D721Med (cell line): Measurements from ENCODE around the gene VPS25.
"Not testable (repeated sequence)": the region's sequence is repeated elsewhere in the genome, so short reads cannot be mapped to it uniquely, and the experiment has no call there.

Experiments used
- DNase-seq: peaks from one replicate; pipeline ENCODE4 v3.0.0; 2011; ENCODE audit warnings: low spot score; ENCODE audit not compliant: insufficient read length
- FAIRE-seq: peaks from 2 replicates; lab custom pipeline; 2011; peaks lifted over from hg19 to GRCh38; lab: Jason Lieb, UNC
- CTCF ChIP-seq: IDR thresholded peaks from 2 replicates; pipeline ENCODE4 v1.5.1; 2012; ENCODE audit warnings: mild to moderate bottlenecking, control low read depth; ENCODE audit not compliant: insufficient read depth; ENCODE audit errors: missing control alignments

VPS25 gene

GRCh38 chr17:42759982-42760651 is 13.1 kb upstream of the VPS25 start:
- TF ChIP-seq CTCF = no peak
- no peak for FAIRE-seq
- no peak for DNase-seq

DNA sequence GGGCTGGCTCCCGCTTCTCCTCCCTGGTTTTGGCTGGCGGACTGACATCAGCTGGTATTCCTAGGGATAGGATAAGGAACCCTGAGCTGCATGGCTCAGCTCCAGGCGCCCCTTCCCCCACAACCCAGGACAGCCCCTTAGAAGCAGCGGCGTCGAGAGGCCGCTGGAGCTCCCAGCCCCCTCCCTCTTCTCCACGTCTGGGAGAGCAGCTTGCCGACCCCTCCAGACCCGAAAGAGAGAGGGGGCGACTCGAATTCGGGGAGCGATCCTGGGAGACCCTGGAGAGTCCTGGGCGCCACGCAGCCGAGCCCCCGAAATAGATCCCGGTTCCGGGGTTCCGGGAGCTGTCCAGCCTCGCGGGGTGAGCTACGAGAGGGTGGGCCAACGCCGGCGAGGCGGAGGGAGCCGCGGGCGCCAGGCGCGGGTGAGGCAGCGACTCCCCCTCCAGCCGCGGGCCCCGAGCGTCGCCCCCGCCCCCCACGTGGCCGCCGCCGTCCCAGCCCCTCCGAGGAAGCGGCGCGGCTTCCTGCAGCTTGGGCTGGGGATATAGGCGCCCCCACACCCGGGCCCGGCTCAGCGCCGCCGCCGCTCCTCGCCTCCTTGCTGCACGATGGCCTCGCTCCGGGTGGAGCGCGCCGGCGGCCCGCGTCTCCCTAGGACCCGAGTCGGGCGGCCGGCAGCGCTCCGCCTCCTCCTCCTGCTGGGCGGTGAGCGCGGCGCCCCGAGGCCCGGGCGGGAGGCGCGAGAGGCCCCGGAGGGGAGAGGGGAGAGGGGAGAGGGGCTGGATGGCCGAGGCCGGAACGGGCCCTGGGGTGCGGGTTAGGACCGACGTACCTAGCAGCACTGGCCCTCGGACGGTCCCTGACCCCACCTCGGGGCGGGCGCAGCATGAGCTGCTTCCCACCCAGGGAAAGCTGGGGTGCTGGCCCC is 12.3 kb upstream of the VPS25 start, which contains the start of gene RAMP2:
RAMP2 (plus strand) TSS at position 576 of the 930 bp plus-strand sequence; CDS start at position 611, 35 bp downstream.
- no peak for FAIRE-seq
- no peak for DNase-seq
- TF ChIP-seq CTCF = no peak

DNA sequence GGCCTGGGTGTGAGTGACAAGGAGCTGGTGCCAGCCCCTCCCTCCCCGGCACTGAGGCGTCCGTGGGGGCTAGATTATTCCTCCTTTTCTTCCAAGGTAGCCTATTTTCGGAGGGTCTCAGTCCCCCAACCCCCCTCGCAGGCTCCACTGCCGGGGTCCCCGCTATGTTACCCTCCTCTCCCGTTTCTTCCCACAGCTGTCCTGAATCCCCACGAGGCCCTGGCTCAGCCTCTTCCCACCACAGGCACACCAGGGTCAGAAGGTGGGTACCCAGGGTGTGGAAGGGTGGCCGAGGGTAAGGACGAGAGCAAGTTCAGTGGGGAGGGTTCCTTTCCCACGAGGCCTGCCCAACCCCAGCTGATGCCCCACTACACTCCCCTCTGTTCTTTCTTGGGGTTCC is 11.6 kb upstream of the VPS25 start:
- FAIRE-seq (no peak), DNase-seq (no peak)
- TF ChIP-seq CTCF = no peak

GRCh38 chr17:42766124-42766523 is 7.1 kb upstream of the VPS25 start:
- TF ChIP-seq CTCF = no peak
- no peak for FAIRE-seq

GRCh38 chr17:42767512-42767911 is 5.7 kb upstream of the VPS25 start:
- DNase-seq = no peak
- no peak for TF ChIP-seq CTCF
- no peak for FAIRE-seq

More at GRCh38 chr17:42766124-42766523, 7.1 kb upstream of the VPS25 start:
- DNase-seq = no peak

DNA sequence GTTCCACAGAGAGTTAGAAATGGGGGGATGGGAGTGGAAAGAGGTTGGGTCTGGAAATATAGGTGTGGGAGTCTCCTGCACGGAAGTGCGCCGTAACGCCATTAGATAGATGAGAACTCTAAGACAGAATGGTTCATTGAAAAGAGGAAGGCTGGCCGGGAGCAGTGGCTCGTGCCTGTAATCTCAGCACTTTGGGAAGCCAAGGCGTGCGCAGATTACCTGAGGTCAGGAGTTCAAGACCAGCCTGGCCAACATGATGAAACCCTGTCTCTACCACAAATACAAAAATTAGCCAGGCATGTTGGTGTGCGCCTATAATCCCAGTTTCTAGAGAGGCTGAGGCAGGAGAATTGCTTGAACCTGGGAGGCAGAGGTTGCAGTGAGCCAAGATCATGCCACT is 5.2 kb upstream of the VPS25 start:
- DNase-seq = not testable (repeated sequence)

DNA sequence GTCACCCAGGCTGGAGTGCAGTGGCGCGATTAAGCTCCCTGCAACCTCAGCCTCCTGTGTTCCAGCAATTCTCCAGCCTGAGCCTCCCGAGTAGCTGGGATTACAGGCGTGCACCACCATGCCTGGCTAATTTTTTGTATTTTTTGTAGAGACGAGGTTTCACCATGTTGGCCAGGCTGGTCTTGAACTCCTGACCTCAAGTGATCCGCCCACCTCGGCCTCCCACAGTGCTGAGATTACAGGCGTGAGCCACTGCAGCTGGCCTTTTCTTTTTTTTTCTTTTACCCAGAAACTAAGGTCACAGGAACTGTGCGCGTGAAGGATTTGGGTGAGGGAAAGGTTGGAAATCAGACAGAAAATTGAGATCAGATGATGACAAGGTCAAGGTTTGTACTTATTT is 3.3 kb upstream of the VPS25 start:
- not testable (repeated sequence) for DNase-seq, FAIRE-seq

More for the DNA sequence above, 5.2 kb upstream of the VPS25 start:
- not testable (repeated sequence) for FAIRE-seq

GRCh38 chr17:42772945-42773289 is 332 bp upstream of the VPS25 start:
- no peak for DNase-seq
- TF ChIP-seq CTCF = no peak
- no peak for FAIRE-seq
